Endothelial cell of umbilical vein (primary cell): ENCODE results near the gene SHROOM4. TPM values are rescaled to one million over a fixed set of nuclear protein-coding genes. Genes with fewer than 3 reads are reported as not detected.
A peak's percentile ranks its signal among the peaks of the same experiment; 100 is the strongest.

ENCODE experiments used
- BruUV-seq: library from RNA; stranded (reverse); fragments of 400-500 nt; replicated peaks from 2 replicates; lab custom pipeline; 2021; lab: Mats Ljungman, UMichigan
- CTCF ChIA-PET: fragments of 300-600, 350-600 bp; sonication (Branson Sonifier 250); formaldehyde crosslinking; loops from one replicate; lab custom pipeline; 2021; ENCODE audit warnings: antibody characterized with exemption, inconsistent platforms; lab: Charles Lee
- POLR2A ChIA-PET: fragments of 300-600, 350-600 bp; sonication (Branson Sonifier 250); formaldehyde crosslinking; loops from one replicate; lab custom pipeline; 2021; ENCODE audit warnings: antibody characterized with exemption, inconsistent platforms; lab: Charles Lee
- DNase-seq: peaks from one replicate; pipeline ENCODE4 v3.0.0-alpha.2; 2011; ENCODE audit warnings: low read depth, low spot score
- FAIRE-seq: peaks from 2 replicates; lab custom pipeline; 2011; peaks lifted over from hg19 to GRCh38; lab: Jason Lieb, UNC
- H2AFZ ChIP-seq: 2 replicates; pipeline ENCODE4 v1.6.0; 2012; ENCODE audit warnings: low read depth, low read length, control low read depth, inconsistent platforms
- H3K27ac ChIP-seq: 2 replicates; pipeline ENCODE4 v1.5.1; 2011; ENCODE audit warnings: low read depth, mild to moderate bottlenecking, control low read depth, low read length, moderate library complexity; ENCODE audit not compliant: insufficient read depth
- H3K27me3 ChIP-seq, 2 experiments: 2 replicates each; pipeline versions ENCODE4 v1.6.0 to v1.6.1; 2011; ENCODE audit warnings: low read length in 2 of 2, mixed read lengths in 1 of 2; ENCODE audit not compliant: control insufficient read depth in 2 of 2, insufficient read depth in 2 of 2
- H3K36me3 ChIP-seq, 2 experiments: 2 replicates in 1 of 2; 3 replicates in 1 of 2; pipeline ENCODE4 v1.5.1; 2011; ENCODE audit warnings: low read length in 2 of 2, mild to moderate bottlenecking in 1 of 2, moderate library complexity in 1 of 2; ENCODE audit not compliant: control insufficient read depth in 2 of 2, insufficient read depth in 2 of 2; ENCODE audit errors: extremely low read depth in 1 of 2
- H3K4me1 ChIP-seq: 3 replicates; pipeline ENCODE4 v1.5.1; 2011; ENCODE audit warnings: mild to moderate bottlenecking, low read length; ENCODE audit not compliant: control insufficient read depth, insufficient read depth; ENCODE audit errors: extremely low read depth
- H3K4me2 ChIP-seq: 2 replicates; pipeline ENCODE4 v1.6.1; 2011; ENCODE audit warnings: low read length, control low read depth, mixed read lengths; ENCODE audit not compliant: insufficient read depth
- H3K4me3 ChIP-seq, 3 experiments: fragments of 200-600 bp in 1 of 3; sonication (generic), shearing (Covaris generic) in 1 of 3; replicated peaks in 1 of 3; 2 replicates each; pipeline ENCODE4 v1.5.1; 2011 to 2016; ENCODE audit warnings: control low read depth in 3 of 3, low read length in 3 of 3, mild to moderate bottlenecking in 2 of 3, inconsistent platforms in 1 of 3, low read depth in 1 of 3, moderate library complexity in 1 of 3; ENCODE audit not compliant: insufficient read depth in 1 of 3
- H3K79me2 ChIP-seq: 2 replicates; pipeline ENCODE4 v1.6.0; 2012; ENCODE audit warnings: low read length, inconsistent platforms; ENCODE audit not compliant: control insufficient read depth, insufficient read depth
- H3K9ac ChIP-seq: replicated peaks from 2 replicates; pipeline ENCODE3; 2011; ENCODE audit warnings: low read length, control low read depth; ENCODE audit not compliant: insufficient read depth; ENCODE audit errors: extremely low read depth
- H3K9me1 ChIP-seq: replicated peaks from 3 replicates; pipeline ENCODE4 v1.6.0; 2011; ENCODE audit warnings: mild to moderate bottlenecking, low read length; ENCODE audit not compliant: control insufficient read depth, insufficient read depth; ENCODE audit errors: extremely low read depth
- H3K9me3 ChIP-seq: replicated peaks from 2 replicates; pipeline ENCODE4 v1.5.1; 2012; ENCODE audit warnings: low read length, inconsistent platforms; ENCODE audit not compliant: control insufficient read depth, insufficient read depth
- H4K20me1 ChIP-seq: replicated peaks from 2 replicates; pipeline ENCODE3; 2011; ENCODE audit warnings: mild to moderate bottlenecking, low read length; ENCODE audit not compliant: control insufficient read depth, insufficient read depth; ENCODE audit errors: extremely low read depth
- CTCF ChIP-seq, 2 donors: IDR thresholded peaks; 1 replicate in 1 of 2; 2 replicates in 1 of 2; pipeline ENCODE4 v1.5.1; 2011; ENCODE audit warnings: low read length in 2 of 2, mild to moderate bottlenecking in 2 of 2, moderate library complexity in 2 of 2, control low read depth in 1 of 2, inconsistent platforms in 1 of 2, low read depth in 1 of 2; ENCODE audit not compliant: insufficient read depth in 1 of 2; ENCODE audit errors: extremely low read depth in 1 of 2
- EZH2 ChIP-seq: IDR thresholded peaks from 2 replicates; pipeline ENCODE4 v1.6.1; 2012; ENCODE audit warnings: borderline replicate concordance, low read depth, mild to moderate bottlenecking, moderate library complexity, low read length, inconsistent platforms; ENCODE audit not compliant: severe bottlenecking
- FOS ChIP-seq: IDR thresholded peaks from 2 replicates; pipeline ENCODE4 v1.6.1; 2011; ENCODE audit warnings: mild to moderate bottlenecking, low read length, moderate library complexity, borderline replicate concordance; ENCODE audit not compliant: insufficient read depth
- POLR2A ChIP-seq: IDR thresholded peaks from 2 replicates; pipeline ENCODE4 v1.6.1; 2012; ENCODE audit warnings: low read depth, mild to moderate bottlenecking, control low read depth, low read length
- dilution Hi-C: fragments of 300-500 bp; cut with MboI; formaldehyde crosslinking; loops from one replicate; pipeline ENCODE4 v1.15.0; 2019; ENCODE audit warnings: low sequenced_read_pairs; ENCODE audit not compliant: extremely low pct_ligation_motif_present
- intact Hi-C: fragments of 100-400 bp; cut with micrococcal nuclease; formaldehyde crosslinking; loops from one replicate; pipeline ENCODE4 v1.10.0; 2022
- polyA plus RNA-seq, 4 experiments: library from polyadenylated mRNA; depleted of rRNA in 3 of 4; stranded (reverse) in 3 of 4; unstranded in 1 of 4; fragments of >200 nt; gene quantifications; 2 replicates each; pipeline versions ENCODE4 v1.2.1 to v1.2.3, GENCODE V29; 2011 to 2012; ENCODE audit warnings: missing spikeins in 1 of 4
- total RNA-seq: library from RNA; stranded (reverse); gene quantifications from 2 replicates; pipeline ENCODE4 v1.2.3, GENCODE V29; 2021

SHROOM4 gene
- total and polyA plus RNA-seq, 2 donors (not counting 3 experiments of a cell fraction or from before 2014, with no cell fraction given): 29.7 to 57.5 TPM

GRCh38 chrX:50747471-50747900 lies 66.5 kb downstream of the SHROOM4 start:
- Histone ChIP-seq H3K27me3 (no peaks in the 10 kb centered on the region), H4K20me1 (no peaks in the 10 kb centered on the region), H3K9me1 (no peaks in the 10 kb centered on the region), H3K4me1 (no peaks in the 10 kb centered on the region), H3K9ac (no peak overlapping the region), H3K79me2 (no peaks in the 10 kb centered on the region), H3K4me2 (no peak overlapping the region), H3K27ac (no peak overlapping the region), H3K36me3 (no peaks in the 10 kb centered on the region), H3K4me3 (no peak overlapping the region), H2AFZ (no peak overlapping the region), H3K9me3 (no peaks in the 10 kb centered on the region)
- ChIA-PET CTCF (interaction anchor here (0.7 to 8.5 kb wide), 15 partner anchors 15 to 241 kb away, joined by 3 to 147 read pairs (median 4); no protein-coding TSS in a partner anchor), POLR2A (no interaction called here)
- DNase-seq: peak; percentile 32
- intact Hi-C loops: loop anchor here (1.0 to 5.0 kb wide), 3 partner anchors 56 to 1515 kb away; no protein-coding TSS in a partner anchor
- TF ChIP-seq POLR2A: no peak
- TF ChIP-seq CTCF (IDR thresholded peaks at IDR 0.05; ENCODE audit: extremely low read depth in 1 of 2, insufficient read depth in 1 of 2, low read depth in 1 of 2, low read length in 2 of 2): peak; percentile 55 to 56
- no peak for TF ChIP-seq FOS
- TF ChIP-seq EZH2: no peak
- peak; percentile 58 for FAIRE-seq
- no TSS peak for BruUV-seq
- dilution Hi-C loops: no loop called here

DNA sequence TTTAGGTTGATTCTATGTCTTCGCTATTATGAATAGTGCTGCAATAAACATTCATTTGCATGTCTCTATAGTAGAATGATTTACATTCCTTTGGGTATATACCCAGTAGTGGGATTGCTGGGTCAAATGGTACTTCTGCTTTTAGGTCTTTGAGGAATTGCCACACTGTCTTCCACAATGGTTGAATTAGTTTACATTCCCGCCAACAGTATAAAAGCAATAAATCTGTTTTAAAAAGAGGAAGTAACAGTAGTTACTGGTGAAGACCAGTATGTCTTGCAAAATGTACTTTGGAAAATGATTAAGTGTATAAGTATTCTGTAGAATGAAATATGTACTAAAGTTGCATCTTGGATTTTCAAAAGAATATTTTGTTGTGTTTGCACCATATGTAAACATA lies 77.3 kb downstream of the SHROOM4 start:
- H3K9me3 ChIP-seq: no peaks in the 10 kb centered on the region
- dilution Hi-C loops: no loop called here

More for the DNA sequence above, 77.3 kb downstream of the SHROOM4 start:
- POLR2A ChIA-PET: no interaction called here
- H4K20me1 ChIP-seq: no peaks in the 10 kb centered on the region
- no peak for TF ChIP-seq EZH2
- H3K9ac ChIP-seq: no peak overlapping the region
- H3K4me3 ChIP-seq: no peak overlapping the region
- H3K79me2 ChIP-seq: no peaks in the 10 kb centered on the region
- no TSS peak for BruUV-seq
- CTCF ChIA-PET: no interaction called here
- DNase-seq (no peak), FAIRE-seq (no peak)
- intact Hi-C loops: no loop called here
- no peak overlapping the region for H3K27ac ChIP-seq
- no peak overlapping the region for H3K4me2 ChIP-seq
- no peaks in the 10 kb centered on the region for H3K36me3 ChIP-seq
- H3K27me3 ChIP-seq: no peaks in the 10 kb centered on the region
- H2AFZ ChIP-seq: no peak overlapping the region
- H3K4me1 ChIP-seq: peaks cover 10% of the 10 kb centered on the region
- H3K9me1 ChIP-seq: no peaks in the 10 kb centered on the region
